Ishikawa (cell line): Measurements from ENCODE around the gene GPR55.
A peak's percentile ranks its signal among the peaks of the same experiment; 100 is the strongest.

Experiments used
- CEBPB ChIP-seq: IDR thresholded peaks from 2 replicates; pipeline ENCODE4 v1.6.1; 2012
- CREB1 ChIP-seq: IDR thresholded peaks from 2 replicates; pipeline ENCODE4 v1.6.1; 2012; ENCODE audit warnings: low read depth
- EGR1 ChIP-seq: IDR thresholded peaks from 2 replicates; pipeline ENCODE4 v1.6.1; 2012
- EP300 ChIP-seq: IDR thresholded peaks from 2 replicates; pipeline ENCODE4 v1.6.1; 2012; ENCODE audit warnings: borderline replicate concordance
- FOXM1 ChIP-seq: IDR thresholded peaks from 2 replicates; pipeline ENCODE4 v1.6.1; 2012; ENCODE audit warnings: low read depth, borderline replicate concordance
- MAX ChIP-seq: IDR thresholded peaks from 2 replicates; pipeline ENCODE4 v1.6.1; 2012
- NFIC ChIP-seq: IDR thresholded peaks from 2 replicates; pipeline ENCODE4 v1.6.1; 2012
- RAD21 ChIP-seq: IDR thresholded peaks from 2 replicates; pipeline ENCODE4 v1.6.1; 2012; ENCODE audit warnings: low read depth
- TAF1 ChIP-seq: IDR thresholded peaks from 2 replicates; pipeline ENCODE4 v1.6.1; 2012; ENCODE audit warnings: low read depth, mild to moderate bottlenecking
- TCF12 ChIP-seq: IDR thresholded peaks from 2 replicates; pipeline ENCODE4 v1.6.1; 2012; ENCODE audit warnings: low read depth
- TEAD4 ChIP-seq: IDR thresholded peaks from 2 replicates; pipeline ENCODE4 v1.6.1; 2012
- YY1 ChIP-seq: IDR thresholded peaks from 2 replicates; pipeline ENCODE4 v1.6.1; 2012; ENCODE audit warnings: low read depth
- ZBTB7A ChIP-seq: IDR thresholded peaks from 2 replicates; pipeline ENCODE4 v1.6.1; 2012; ENCODE audit warnings: low read depth
- TF ChIP-seq, protein P1 (sequence below): IDR thresholded peaks from 2 replicates; pipeline ENCODE4 v1.6.1; 2012
- TF ChIP-seq, protein P2 (sequence below): IDR thresholded peaks from 2 replicates; pipeline ENCODE4 v1.6.1; 2012; ENCODE audit warnings: low read depth, mild to moderate bottlenecking

GPR55 gene

DNA sequence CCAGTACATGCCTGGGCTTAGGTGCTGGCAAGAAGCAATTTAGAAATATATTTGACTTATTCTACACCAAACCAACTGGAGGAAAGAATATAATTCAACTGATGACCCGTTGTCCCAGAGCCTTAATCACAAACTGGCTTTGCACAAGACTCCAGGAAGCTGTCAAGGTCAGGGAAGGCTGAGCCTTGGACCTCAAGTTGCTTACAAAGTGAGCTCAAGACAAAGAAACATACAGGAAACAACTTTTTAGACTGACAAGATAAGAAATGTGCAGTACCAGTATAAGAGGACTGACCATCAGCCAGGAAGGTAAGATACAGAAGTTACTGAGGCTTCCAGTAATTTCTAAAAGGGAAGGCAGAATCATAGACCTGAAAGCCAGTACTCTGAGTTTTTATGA lies 35.0 kb upstream of the GPR55 start:
- no peak for TF ChIP-seq ZBTB7A
- TF ChIP-seq, protein P1, sequence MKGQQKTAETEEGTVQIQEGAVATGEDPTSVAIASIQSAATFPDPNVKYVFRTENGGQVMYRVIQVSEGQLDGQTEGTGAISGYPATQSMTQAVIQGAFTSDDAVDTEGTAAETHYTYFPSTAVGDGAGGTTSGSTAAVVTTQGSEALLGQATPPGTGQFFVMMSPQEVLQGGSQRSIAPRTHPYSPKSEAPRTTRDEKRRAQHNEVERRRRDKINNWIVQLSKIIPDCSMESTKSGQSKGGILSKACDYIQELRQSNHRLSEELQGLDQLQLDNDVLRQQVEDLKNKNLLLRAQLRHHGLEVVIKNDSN = no peak
- no peak for TF ChIP-seq TCF12
- no peak for TF ChIP-seq MAX
- TF ChIP-seq TEAD4 = no peak
- no peak for TF ChIP-seq YY1
- no peak for TF ChIP-seq EGR1
- TF ChIP-seq RAD21 = no peak
- TF ChIP-seq NFIC = no peak
- no peak for TF ChIP-seq CREB1
- no peak for TF ChIP-seq EP300
- TF ChIP-seq, protein P2, sequence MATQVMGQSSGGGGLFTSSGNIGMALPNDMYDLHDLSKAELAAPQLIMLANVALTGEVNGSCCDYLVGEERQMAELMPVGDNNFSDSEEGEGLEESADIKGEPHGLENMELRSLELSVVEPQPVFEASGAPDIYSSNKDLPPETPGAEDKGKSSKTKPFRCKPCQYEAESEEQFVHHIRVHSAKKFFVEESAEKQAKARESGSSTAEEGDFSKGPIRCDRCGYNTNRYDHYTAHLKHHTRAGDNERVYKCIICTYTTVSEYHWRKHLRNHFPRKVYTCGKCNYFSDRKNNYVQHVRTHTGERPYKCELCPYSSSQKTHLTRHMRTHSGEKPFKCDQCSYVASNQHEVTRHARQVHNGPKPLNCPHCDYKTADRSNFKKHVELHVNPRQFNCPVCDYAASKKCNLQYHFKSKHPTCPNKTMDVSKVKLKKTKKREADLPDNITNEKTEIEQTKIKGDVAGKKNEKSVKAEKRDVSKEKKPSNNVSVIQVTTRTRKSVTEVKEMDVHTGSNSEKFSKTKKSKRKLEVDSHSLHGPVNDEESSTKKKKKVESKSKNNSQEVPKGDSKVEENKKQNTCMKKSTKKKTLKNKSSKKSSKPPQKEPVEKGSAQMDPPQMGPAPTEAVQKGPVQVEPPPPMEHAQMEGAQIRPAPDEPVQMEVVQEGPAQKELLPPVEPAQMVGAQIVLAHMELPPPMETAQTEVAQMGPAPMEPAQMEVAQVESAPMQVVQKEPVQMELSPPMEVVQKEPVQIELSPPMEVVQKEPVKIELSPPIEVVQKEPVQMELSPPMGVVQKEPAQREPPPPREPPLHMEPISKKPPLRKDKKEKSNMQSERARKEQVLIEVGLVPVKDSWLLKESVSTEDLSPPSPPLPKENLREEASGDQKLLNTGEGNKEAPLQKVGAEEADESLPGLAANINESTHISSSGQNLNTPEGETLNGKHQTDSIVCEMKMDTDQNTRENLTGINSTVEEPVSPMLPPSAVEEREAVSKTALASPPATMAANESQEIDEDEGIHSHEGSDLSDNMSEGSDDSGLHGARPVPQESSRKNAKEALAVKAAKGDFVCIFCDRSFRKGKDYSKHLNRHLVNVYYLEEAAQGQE = no peak

GRCh38 chr2:230958820-230959756 lies 34.0 kb upstream of the GPR55 start:
- TF ChIP-seq EGR1 (no peak), RAD21 (no peak), NFIC (no peak), YY1 (no peak)

DNA sequence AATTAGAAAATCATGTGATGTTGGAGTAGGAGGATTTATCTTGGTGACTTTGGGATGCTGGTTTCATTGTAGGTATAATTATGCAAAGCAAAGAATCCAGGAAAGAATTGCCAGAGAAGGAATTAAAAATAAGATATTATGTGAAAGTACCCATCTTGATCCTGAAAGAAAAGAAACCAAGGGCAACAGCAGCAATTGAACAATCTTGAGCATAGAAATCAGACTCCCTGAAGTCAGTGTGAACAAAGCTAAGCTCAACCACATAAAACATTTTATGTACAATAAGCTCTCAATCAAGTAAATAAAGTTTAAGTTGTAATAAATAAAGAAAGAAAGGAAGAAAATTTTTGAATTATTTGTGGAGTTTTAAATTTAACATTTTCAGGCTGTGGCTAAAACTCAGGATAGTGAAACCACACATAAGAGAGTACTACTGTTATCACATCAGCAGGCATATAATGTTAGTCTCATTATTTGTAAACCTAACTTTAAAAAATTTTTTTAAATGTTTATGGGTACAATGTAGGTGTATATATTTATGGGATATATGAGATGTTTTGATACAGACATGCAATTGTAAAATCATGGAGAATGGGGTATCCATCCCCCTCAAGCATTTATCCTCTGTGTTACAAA lies 32.8 kb upstream of the GPR55 start:
- TF ChIP-seq RAD21 = no peak

DNA sequence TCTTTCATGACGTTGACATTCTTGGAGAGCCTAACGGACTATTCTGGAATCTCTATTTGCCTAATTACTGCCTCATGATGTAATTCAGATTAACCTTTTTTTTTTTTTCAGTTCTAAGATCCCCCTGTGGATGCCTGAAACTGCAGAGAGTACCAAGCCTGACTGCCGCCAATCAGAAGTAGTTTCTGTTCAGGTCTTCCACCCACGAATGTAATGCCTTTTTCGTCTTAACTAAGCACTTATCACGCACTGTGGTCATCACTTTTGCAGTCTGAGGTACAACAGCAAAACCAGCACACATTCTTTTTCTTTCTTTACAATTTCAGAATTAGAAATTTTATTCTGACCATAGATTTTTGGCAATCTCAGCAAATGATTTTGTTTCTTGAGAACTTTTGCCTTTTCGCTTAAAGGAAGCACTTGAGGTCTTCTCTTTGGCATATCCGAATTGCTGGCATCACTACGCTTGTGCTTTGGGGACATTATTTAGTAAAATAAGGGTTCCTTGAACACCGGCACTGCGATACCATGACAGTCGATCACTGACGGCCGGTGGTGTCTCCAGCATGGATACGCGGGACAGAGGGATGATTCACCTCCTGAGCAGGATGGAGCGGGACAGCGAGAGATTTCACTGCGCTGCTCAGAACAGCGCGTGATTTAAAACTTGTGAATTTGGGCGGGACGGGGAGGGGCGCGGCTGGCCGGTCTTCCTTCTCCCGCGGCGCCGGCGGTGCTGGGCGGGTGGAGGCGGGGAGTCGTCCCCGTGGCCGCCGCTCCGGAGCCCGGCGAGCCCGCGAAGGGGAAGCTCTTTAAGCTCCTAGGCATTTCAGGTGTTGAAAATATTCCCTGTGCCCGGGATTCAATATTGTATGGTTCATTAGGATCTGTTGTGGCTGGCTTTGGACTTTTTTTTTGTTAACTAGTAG lies 32.0 kb upstream of the GPR55 start:
- TF ChIP-seq FOXM1 (no peak), MAX (peak; percentile 44; the same call in 1 of the 2 replicates), NFIC (no peak), ZBTB7A (no peak)
- TF ChIP-seq, protein P2 = no peak
- TF ChIP-seq, protein P1 = no peak

DNA sequence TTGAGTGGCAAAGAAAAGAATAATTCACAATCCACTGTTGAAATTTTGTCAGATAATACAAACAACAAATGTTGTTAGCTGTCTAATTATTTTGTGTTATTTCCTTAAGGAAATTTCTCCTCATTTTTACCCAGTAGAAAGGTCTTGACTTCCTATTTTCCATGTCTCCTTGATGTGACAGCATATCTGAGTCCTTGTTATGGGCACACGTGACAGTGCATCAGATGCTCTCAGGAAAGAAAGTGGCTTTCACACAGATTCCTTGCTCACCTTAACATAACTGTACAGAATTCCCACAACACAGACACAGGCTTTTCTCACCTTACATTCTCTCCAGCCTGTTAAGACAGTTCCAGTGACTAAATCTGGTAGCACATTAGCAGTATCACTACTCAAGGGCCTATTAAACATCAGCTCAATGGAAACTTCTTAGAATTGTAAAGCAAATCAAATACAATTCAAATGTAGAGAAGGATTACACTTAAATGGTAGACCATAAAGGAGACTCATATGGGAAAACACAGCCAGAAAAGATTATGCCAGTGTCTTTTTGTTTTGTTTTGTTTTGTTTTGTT lies 30.2 kb upstream of the GPR55 start:
- no peak for TF ChIP-seq EP300
- no peak for TF ChIP-seq ZBTB7A
- TF ChIP-seq NFIC = no peak
- TF ChIP-seq, protein P2 = no peak
- TF ChIP-seq CREB1 = no peak
- TF ChIP-seq, protein P1 = no peak
- no peak for TF ChIP-seq TEAD4
- no peak for TF ChIP-seq CEBPB
- TF ChIP-seq RAD21 = no peak
- no peak for TF ChIP-seq EGR1
- no peak for TF ChIP-seq MAX
- TF ChIP-seq FOXM1 = no peak
- TF ChIP-seq TAF1 = no peak
- no peak for TF ChIP-seq TCF12
